ENCODE data around the gene FBXL14.

GRCh38 chr12:1592444-1593173, 1.8 kb downstream of the FBXL14 start:
- TF ChIP-seq TAF1 (conservative IDR thresholded peaks at IDR 0.05), result no peak
- no peak for TF ChIP-seq CTCF (IDR thresholded peaks at IDR 0.05; ENCODE audit: low read depth, low read length, missing input control)
- no peak for TF ChIP-seq ZBTB33 (IDR thresholded peaks at IDR 0.05)
- no peak for TF ChIP-seq MAX (IDR thresholded peaks at IDR 0.05)
- no peak for TF ChIP-seq YY1 (IDR thresholded peaks at IDR 0.05)
- TF ChIP-seq HNF4G (IDR thresholded peaks at IDR 0.05), result no peak
- no peak for TF ChIP-seq RAD21 (IDR thresholded peaks at IDR 0.05)
- TF ChIP-seq GABPA (IDR thresholded peaks at IDR 0.05 in 1 of 2, conservative IDR thresholded peaks at IDR 0.05 in 1 of 2), result no peak
- no peak for TF ChIP-seq SP1 (IDR thresholded peaks at IDR 0.05)
- TF ChIP-seq JUND (IDR thresholded peaks at IDR 0.05), result no peak
- TF ChIP-seq REST (IDR thresholded peaks at IDR 0.05), result no peak
